HepG2 (cell line): Measurements from ENCODE around the gene TH. TPM values are rescaled to one million over a fixed set of nuclear protein-coding genes. Genes with fewer than 3 reads are reported as not detected.
"Not testable (repeated sequence)": the region's sequence is repeated elsewhere in the genome, so short reads cannot be mapped to it uniquely, and the experiment has no call there.

Experiments used
- ATAC-seq: fragments of 200-7000 bp; cut with Tn5 transposase; 3 replicates; pipeline ENCODE4 v1.9.1; 2020; ENCODE audit warnings: mild to moderate bottlenecking, moderate library complexity
- BruUV-seq: library from RNA; stranded (reverse); fragments of 400-500 nt; replicated peaks from 2 replicates; lab custom pipeline; 2021; lab: Mats Ljungman, UMichigan
- CTCF ChIA-PET: fragments of 300-600 bp; formaldehyde crosslinking; extraction: SDS; loops from one replicate; lab custom pipeline; 2021; ENCODE audit warnings: low total read pairs, inconsistent platforms, low intra/inter-chr PET ratio; lab: Yijun Ruan, JAX
- POLR2A ChIA-PET: fragments of 350-600 bp; sonication (Branson Sonifier 250); formaldehyde crosslinking; loops from one replicate; lab custom pipeline; 2020; ENCODE audit warnings: antibody characterized with exemption, inconsistent platforms; lab: Yijun Ruan, JAX
- DNase-seq: peaks from one replicate; pipeline ENCODE4 v3.0.0-alpha.2; 2015; ENCODE audit warnings: low spot score
- FAIRE-seq: peaks from 3 replicates; lab custom pipeline; 2011; peaks lifted over from hg19 to GRCh38; lab: Jason Lieb, UNC
- H2AFZ ChIP-seq: one replicate; pipeline ENCODE4 v1.6.1; 2011; ENCODE audit warnings: low read length, inconsistent platforms
- H3K27ac ChIP-seq: fragments of 300-600 bp; 3 replicates; pipeline ENCODE4 v1.8.0; 2011; ENCODE audit warnings: mixed run types, mild to moderate bottlenecking, mixed read lengths, low read length, inconsistent platforms; ENCODE audit not compliant: insufficient read depth; ENCODE audit errors: extremely low read length
- H3K27me3 ChIP-seq, 2 experiments: fragments of 200-600 bp in 1 of 2; 2 replicates in 1 of 2; 3 replicates in 1 of 2; pipeline versions ENCODE4 v1.6.0 to v1.8.0; 2011; ENCODE audit warnings: low read length in 2 of 2, mild to moderate bottlenecking in 2 of 2, moderate library complexity in 2 of 2, inconsistent platforms in 1 of 2; ENCODE audit not compliant: insufficient read depth in 2 of 2, control insufficient read depth in 1 of 2
- H3K36me3 ChIP-seq, 2 experiments: fragments of 200-600 bp in 1 of 2; replicated peaks in 1 of 2; 2 replicates in 1 of 2; 3 replicates in 1 of 2; pipeline versions ENCODE4 v1.5.1 to v1.8.0; 2011; ENCODE audit warnings: low read length in 2 of 2, inconsistent platforms in 1 of 2; ENCODE audit not compliant: insufficient read depth in 2 of 2, control insufficient read depth in 1 of 2
- H3K4me1 ChIP-seq: 2 replicates; pipeline ENCODE4 v1.5.1; 2012; ENCODE audit warnings: low read length, inconsistent platforms; ENCODE audit not compliant: insufficient read depth
- H3K4me2 ChIP-seq: 2 replicates; pipeline ENCODE4 v1.6.0; 2011; ENCODE audit warnings: low read depth, low read length, inconsistent platforms
- H3K4me3 ChIP-seq, 3 experiments: fragments of 200-600 bp in 1 of 3; sonication (generic), shearing (Covaris generic) in 1 of 3; replicated peaks in 1 of 3; 2 replicates each; pipeline ENCODE4 v1.5.1; 2011 to 2016; ENCODE audit warnings: low read length in 3 of 3, inconsistent platforms in 2 of 3, low read depth in 2 of 3, mild to moderate bottlenecking in 2 of 3, control low read depth in 1 of 3, mixed read lengths in 1 of 3; ENCODE audit not compliant: insufficient read depth in 1 of 3
- H3K79me2 ChIP-seq: one replicate; pipeline ENCODE4 v1.6.1; 2011; ENCODE audit warnings: low read length, inconsistent platforms; ENCODE audit not compliant: insufficient read depth
- H3K9ac ChIP-seq: 2 replicates; pipeline ENCODE4 v1.6.0; 2011; ENCODE audit warnings: mild to moderate bottlenecking, low read depth, low read length, inconsistent platforms; ENCODE audit not compliant: insufficient read depth
- H3K9me3 ChIP-seq: 2 replicates; pipeline ENCODE4 v1.5.1; 2012; ENCODE audit warnings: mild to moderate bottlenecking, low read length
- H4K20me1 ChIP-seq: 2 replicates; pipeline ENCODE4 v1.6.0; 2011; ENCODE audit warnings: inconsistent platforms, mild to moderate bottlenecking, low read length, moderate library complexity; ENCODE audit not compliant: insufficient read depth
- ARID3A ChIP-seq: IDR thresholded peaks from 2 replicates; pipeline ENCODE4 v1.6.1; 2012; ENCODE audit warnings: low read depth, low read length, improper control_type of control experiment
- CSRNP1 ChIP-seq: sonication (generic); formaldehyde crosslinking; IDR thresholded peaks from 2 replicates; pipeline ENCODE4 v1.8.1; 2023; ENCODE audit warnings: mild to moderate bottlenecking, missing genetic modification reagents
- FOXA3 ChIP-seq: IDR thresholded peaks from 2 replicates; pipeline ENCODE4 v1.6.1; 2016; ENCODE audit warnings: missing genetic modification reagents, missing compliant biosample characterization
- HMGXB4 ChIP-seq, 2 experiments: sonication (generic) in 1 of 2; formaldehyde crosslinking in 1 of 2; IDR thresholded peaks; 2 replicates each; pipeline versions ENCODE4 v1.4.0 to v1.6.1; 2018 to 2020; ENCODE audit warnings: missing genetic modification reagents in 2 of 2, borderline replicate concordance in 1 of 2, low read depth in 1 of 2, mild to moderate bottlenecking in 1 of 2, missing biosample characterization in 1 of 2
- MNT ChIP-seq: fragments of 450-650 bp; IDR thresholded peaks from 2 replicates; pipeline ENCODE4 v1.6.1; 2016
- RBAK ChIP-seq: sonication (generic); formaldehyde crosslinking; IDR thresholded peaks from 2 replicates; pipeline ENCODE4 v1.5.1; 2020; ENCODE audit warnings: mild to moderate bottlenecking, missing genetic modification reagents
- WGBS: methylation state at CpG from one replicate; pipeline ENCODE4 v1.1.6; 2017; ENCODE audit warnings: low lambda C conversion rate; 5-methylcytosine and 5-hydroxymethylcytosine counted together
- in situ Hi-C: cut with HindIII; loops from 2 replicates; pipeline ENCODE4 v1.10.0; 2017; ENCODE audit warnings: low pct_unique_long_range_greater_than_20kb; ENCODE audit not compliant: extremely low pct_ligation_motif_present
- intact Hi-C: fragments of 100-400 bp; cut with micrococcal nuclease; formaldehyde crosslinking; loops from one replicate; pipeline ENCODE4 v1.10.0; 2022; ENCODE audit not compliant: unreplicated experiment
- polyA plus RNA-seq, 8 experiments: library from polyadenylated mRNA; depleted of rRNA in 3 of 8; stranded (reverse) in 7 of 8; unstranded in 1 of 8; fragments of >200 nt; fragmentation: Illumina TruSeq in 4 of 8; extraction: Trizol in 4 of 8; gene quantifications; 2 replicates each; pipeline versions ENCODE4 v1.2.1 to v1.2.3, GENCODE V29; 2011 to 2016; ENCODE audit warnings: low read depth in 4 of 8, missing spikeins in 1 of 8, mixed read lengths in 1 of 8; ENCODE audit not compliant: insufficient read depth in 1 of 8
- total RNA-seq, 5 experiments: library from RNA; depleted of rRNA; stranded (reverse); fragments of >200 nt; fragmentation: Illumina TruSeq; extraction: Trizol; gene quantifications; 2 replicates each; pipeline ENCODE4 v1.2.3, GENCODE V29; 2016; ENCODE audit warnings: low read depth in 1 of 5

The TH gene
- total and polyA plus RNA-seq, 2 of the 13 experiments (the other 11 are each of a cell fraction or from before 2014, with no cell fraction given) = 0.36 TPM; not detected in 1

- DNase-seq, H3K9me3 ChIP-seq, H3K36me3 ChIP-seq, H3K79me2 ChIP-seq, FAIRE-seq, H2AFZ ChIP-seq, CTCF ChIA-PET, H3K9ac ChIP-seq, H3K4me2 ChIP-seq, BruUV-seq, H3K27me3 ChIP-seq, ATAC-seq, H3K4me3 ChIP-seq, intact Hi-C loops, H4K20me1 ChIP-seq, in situ Hi-C loops, H3K27ac ChIP-seq: not testable (repeated sequence)
- 57% methylated on average over 10 of the region's 10 CpGs for WGBS
- POLR2A ChIA-PET = interaction anchor here (2.6 kb wide), 1 partner anchor 12 kb away, joined by 13 read pairs; no protein-coding TSS in a partner anchor
- TF ChIP-seq MNT = 0 out of 2 replicates have a peak, but pooled peaks have one; percentile 20
- H3K4me1 ChIP-seq = peaks cover 42% of the 10 kb centered on the region
Measured at GRCh38 chr11:2124736-2125484, 46.7 kb downstream of the TH start.

- H3K27ac ChIP-seq = no peak overlapping the region
- no peak for ATAC-seq
- no peak for FAIRE-seq
- intact Hi-C loops (no loop called here), in situ Hi-C loops (no loop called here)
- H2AFZ ChIP-seq = no peak overlapping the region
- H3K9me3 ChIP-seq = no peaks in the 10 kb centered on the region
- ChIA-PET CTCF (interaction anchor here (0.8 to 1.2 kb wide), 2 partner anchors 87 to 155 kb away, joined by 4 to 5 read pairs; no protein-coding TSS in a partner anchor), POLR2A (interaction anchor here (1.0 to 2.6 kb wide), 4 partner anchors 13 to 175 kb away, joined by 3 to 13 read pairs (median 6); no protein-coding TSS in a partner anchor)
- H3K4me1 ChIP-seq = peaks cover 45% of the 10 kb centered on the region
- H3K27me3 ChIP-seq = peaks cover 2 to 13% of the 10 kb centered on the region in 2 experiments; a peak in 3 of 5 replicates
- H3K4me2 ChIP-seq = no peak overlapping the region
- H3K9ac ChIP-seq = no peak overlapping the region
- no peaks in the 10 kb centered on the region for H3K36me3 ChIP-seq
- 63% methylated on average over 7 of the region's 7 CpGs for WGBS
- no peak for DNase-seq
- H3K79me2 ChIP-seq = no peaks in the 10 kb centered on the region
- BruUV-seq = no TSS peak
- no peak overlapping the region for H3K4me3 ChIP-seq
- peaks cover 3% of the 10 kb centered on the region; the same call in 1 of the 2 replicates for H4K20me1 ChIP-seq
- TF ChIP-seq FOXA3 = no peak
- no peak for TF ChIP-seq CSRNP1 (CRISPR knock-in tag)
- no peak for TF ChIP-seq HMGXB4 (CRISPR knock-in tag; IDR thresholded peaks at IDR 0.05; ENCODE audit: borderline replicate concordance in 1 of 2, low read depth in 1 of 2)
- no peak for TF ChIP-seq ARID3A
- no peak for TF ChIP-seq RBAK (CRISPR knock-in tag)
Measured at GRCh38 chr11:2123628-2123960, 48.0 kb downstream of the TH start.
